NCI-H146 treated with DMSO at 0.1 percent for 48 hours (cell line): ENCODE results near the gene HAAO.

ENCODE experiments used
- DNase-seq: peaks from one replicate; lab custom pipeline; 2025; ENCODE audit not compliant: unreplicated experiment; lab: John Stamatoyannopoulos, UW

Gene HAAO

GRCh38 chr2:42769583-42770287 lies 22.6 kb downstream of the HAAO start:
- no peak for DNase-seq

- no peak for DNase-seq
These were observed 23.6 kb downstream of the HAAO start for GRCh38 chr2:42768706-42769256.

- DNase-seq, result no peak
These were observed 24.3 kb downstream of the HAAO start for GRCh38 chr2:42767899-42768705.

- DNase-seq, result no peak
These were observed 25.1 kb downstream of the HAAO start for GRCh38 chr2:42767080-42767898.

- no peak for DNase-seq
These were observed 26.7 kb downstream of the HAAO start for GRCh38 chr2:42765686-42766085.

- no peak for DNase-seq
These were observed 27.5 kb downstream of the HAAO start for GRCh38 chr2:42764901-42765300.

- DNase-seq, result no peak
These were observed 28.3 kb downstream of the HAAO start, which contains the start of gene OXER1 for GRCh38 chr2:42764096-42764495. OXER1 (minus strand) TSS chr2:42764135; CDS start chr2:42764062, 73 bp downstream.

GRCh38 chr2:42762823-42763804 lies 29.3 kb downstream of the HAAO start:
- DNase-seq, result no peak

- DNase-seq, result no peak
These were observed 30.2 kb downstream of the HAAO start for GRCh38 chr2:42762155-42762554.

- DNase-seq, result no peak
These were observed 30.8 kb downstream of the HAAO start for GRCh38 chr2:42761554-42761953.

GRCh38 chr2:42758751-42759150 lies 33.6 kb downstream of the HAAO start:
- no peak for DNase-seq

GRCh38 chr2:42757981-42758740 lies 34.2 kb downstream of the HAAO start:
- no peak for DNase-seq

GRCh38 chr2:42756966-42757513 lies 35.3 kb downstream of the HAAO start:
- no peak for DNase-seq

GRCh38 chr2:42756150-42756775 lies 36.1 kb downstream of the HAAO start:
- DNase-seq, result no peak

GRCh38 chr2:42755191-42755880 lies 37.0 kb downstream of the HAAO start:
- DNase-seq, result no peak

GRCh38 chr2:42754776-42755140 lies 37.6 kb downstream of the HAAO start:
- no peak for DNase-seq

- no peak for DNase-seq
These were observed 38.2 kb downstream of the HAAO start for GRCh38 chr2:42754021-42754775.
